Hepatocyte (in vitro differentiated cells): ENCODE results near the gene SNX20.

Experiments
- CTCF ChIP-seq: fragments of 200-600 bp; sonication (generic); IDR thresholded peaks from 2 replicates; pipeline ENCODE4 v1.5.1; 2016; ENCODE audit warnings: antibody characterized with exemption, mild to moderate bottlenecking; ENCODE audit not compliant: poor library complexity
- EZH2phosphoT487 ChIP-seq: fragments of 200-600 bp; sonication (generic); IDR thresholded peaks from one replicate; pipeline ENCODE4 v1.6.1; 2018; ENCODE audit warnings: antibody characterized with exemption, mild to moderate bottlenecking, low read depth, moderate library complexity; ENCODE audit not compliant: unreplicated experiment, severe bottlenecking

GRCh38 chr16:50641818-50642187 is 39.3 kb downstream of the SNX20 start:
- no peak for TF ChIP-seq CTCF
- no peak for TF ChIP-seq EZH2phosphoT487
